Breast epithelium (tissue), 4 donors: ENCODE measurements around the gene ZNRF3. TPM values are rescaled to one million over a fixed set of nuclear protein-coding genes. Genes with fewer than 3 reads are reported as not detected.

Source experiments
- DNase-seq, 2 donors: peaks; one replicate each; pipeline ENCODE4 v3.0.0-alpha.2; 2019; ENCODE audit warnings: low spot score in 2 of 2
- H3K27ac ChIP-seq, 2 donors: fragments of 200-600 bp; sonication (generic) in 1 of 2; one replicate each; pipeline ENCODE4 v1.5.1; 2016 to 2019; ENCODE audit warnings: mild to moderate bottlenecking in 1 of 2
- H3K27me3 ChIP-seq, 2 donors: fragments of 200-600 bp; sonication (generic) in 1 of 2; one replicate each; pipeline versions ENCODE4 v1.5.1 to v1.6.0; 2017 to 2019; ENCODE audit warnings: control low read depth in 1 of 2, mild to moderate bottlenecking in 1 of 2
- H3K36me3 ChIP-seq: fragments of 200-600 bp; one replicate; pipeline ENCODE4 v1.5.1; 2019
- H3K4me1 ChIP-seq, 2 donors: fragments of 200-600 bp; sonication (generic); one replicate each; pipeline ENCODE4 v1.5.1; 2016 to 2019; ENCODE audit warnings: control low read depth in 1 of 2
- H3K4me3 ChIP-seq, 3 donors: fragments of 200-600 bp; sonication (generic); 1 replicate in 2 of 3; 2 replicates in 1 of 3; pipeline ENCODE4 v1.5.1; 2016 to 2019; ENCODE audit warnings: mild to moderate bottlenecking in 3 of 3, moderate library complexity in 2 of 3
- H3K9me3 ChIP-seq, 2 donors: fragments of 200-600 bp; sonication (generic) in 1 of 2; one replicate each; pipeline ENCODE4 v1.5.1; 2016 to 2019; ENCODE audit warnings: control low read depth in 1 of 2
- CTCF ChIP-seq, 3 donors: fragments of 450-650 bp; IDR thresholded peaks; one replicate each; pipeline ENCODE4 v1.5.1; 2016 to 2017; ENCODE audit warnings: antibody characterized with exemption in 3 of 3, mild to moderate bottlenecking in 3 of 3, moderate library complexity in 3 of 3
- POLR2A ChIP-seq: fragments of 450-650 bp; IDR thresholded peaks from one replicate; pipeline ENCODE4 v1.6.1; 2016; ENCODE audit warnings: antibody characterized with exemption, mild to moderate bottlenecking, moderate library complexity
- POLR2AphosphoS5 ChIP-seq, 3 donors: sonication (generic); formaldehyde crosslinking; IDR thresholded peaks; one replicate each; pipeline ENCODE4 v1.6.1; 2017; ENCODE audit warnings: antibody characterized with exemption in 3 of 3
- intact Hi-C: fragments of 100-400 bp; cut with DNase I; formaldehyde crosslinking; loops from one replicate; pipeline ENCODE4 v1.15.1; 2023; ENCODE audit warnings: low total_unique reads
- total RNA-seq, 3 donors: library from RNA; depleted of rRNA; stranded (reverse); fragments of >200 nt; gene quantifications; one replicate each; pipeline ENCODE4 v1.1.0, GENCODE V29; 2016

Gene ZNRF3
- total RNA-seq, 3 donors from 2014 or later, result 6.9 to 7.9 (median 6.9) TPM

- DNase-seq, result no peak
- Histone ChIP-seq H3K4me1 (no peaks in the 10 kb centered on the region), H3K27ac (no peak overlapping the region), H3K9me3 (no peaks in the 10 kb centered on the region), H3K36me3 (no peaks in the 10 kb centered on the region), H3K27me3 (no peaks in the 10 kb centered on the region), H3K4me3 (no peak overlapping the region)
- no peak for TF ChIP-seq POLR2AphosphoS5 (IDR thresholded peaks at IDR 0.05)
- TF ChIP-seq POLR2A, result no peak
- no peak for TF ChIP-seq CTCF (IDR thresholded peaks at IDR 0.05)
- intact Hi-C loops, result no loop called here
Measured at GRCh38 chr22:28933321-28933720, 49.9 kb downstream of the ZNRF3 start.

GRCh38 chr22:28934026-28934425 is 50.7 kb downstream of the ZNRF3 start:
- no peak overlapping the region for H3K4me3 ChIP-seq
- no peaks in the 10 kb centered on the region for H3K9me3 ChIP-seq
- no peaks in the 10 kb centered on the region for H3K36me3 ChIP-seq
- no peak for DNase-seq
- intact Hi-C loops, result no loop called here
- H3K27ac ChIP-seq, result no peak overlapping the region
- no peaks in the 10 kb centered on the region for H3K27me3 ChIP-seq
- TF ChIP-seq POLR2AphosphoS5 (IDR thresholded peaks at IDR 0.05), result no peak
- TF ChIP-seq POLR2A, result no peak
- TF ChIP-seq CTCF (IDR thresholded peaks at IDR 0.05), result no peak
- no peaks in the 10 kb centered on the region for H3K4me1 ChIP-seq

GRCh38 chr22:28935140-28935539 is 51.8 kb downstream of the ZNRF3 start:
- Histone ChIP-seq H3K27ac (no peak overlapping the region), H3K9me3 (no peaks in the 10 kb centered on the region), H3K36me3 (no peaks in the 10 kb centered on the region), H3K4me3 (no peak overlapping the region), H3K27me3 (no peaks in the 10 kb centered on the region), H3K4me1 (no peaks in the 10 kb centered on the region)
- no peak for TF ChIP-seq POLR2AphosphoS5 (IDR thresholded peaks at IDR 0.05)
- no peak for TF ChIP-seq POLR2A
- TF ChIP-seq CTCF (IDR thresholded peaks at IDR 0.05), result no peak
- intact Hi-C loops, result no loop called here
- DNase-seq, result no peak

GRCh38 chr22:28935713-28936112 is 52.3 kb downstream of the ZNRF3 start:
- Histone ChIP-seq H3K36me3 (no peaks in the 10 kb centered on the region), H3K4me3 (no peak overlapping the region), H3K27me3 (no peaks in the 10 kb centered on the region), H3K27ac (no peak overlapping the region), H3K4me1 (no peaks in the 10 kb centered on the region), H3K9me3 (no peaks in the 10 kb centered on the region)
- TF ChIP-seq POLR2AphosphoS5 (IDR thresholded peaks at IDR 0.05) (no peak), POLR2A (no peak), CTCF (IDR thresholded peaks at IDR 0.05) (no peak)
- intact Hi-C loops, result no loop called here
- no peak for DNase-seq

GRCh38 chr22:28936200-28936599 is 52.8 kb downstream of the ZNRF3 start:
- Histone ChIP-seq H3K36me3 (no peaks in the 10 kb centered on the region), H3K27ac (no peak overlapping the region), H3K4me3 (no peak overlapping the region), H3K9me3 (no peaks in the 10 kb centered on the region), H3K27me3 (no peaks in the 10 kb centered on the region), H3K4me1 (no peaks in the 10 kb centered on the region)
- TF ChIP-seq POLR2AphosphoS5 (IDR thresholded peaks at IDR 0.05) (no peak), CTCF (IDR thresholded peaks at IDR 0.05) (no peak), POLR2A (no peak)
- DNase-seq, result no peak
- intact Hi-C loops, result no loop called here
